ENCODE measurements around the gene USO1. TPM values are rescaled to one million over a fixed set of nuclear protein-coding genes. Genes with fewer than 3 reads are reported as not detected.

USO1 gene
- total and polyA plus RNA-seq, 9 of the 15 experiments (the other 6 are each of a cell fraction or from before 2014, with no cell fraction given), result 19.3 to 97.8 (median 48.5) TPM

- TF ChIP-seq HBP1 (CRISPR knock-in tag; IDR thresholded peaks at IDR 0.05) (no peak), HDAC3 (IDR thresholded peaks at IDR 0.05; ENCODE audit: borderline replicate concordance, partially characterized antibody) (no peak), IRF9 (tag; IDR thresholded peaks at IDR 0.05) (no peak), ARID4B (CRISPR knock-in tag; IDR thresholded peaks at IDR 0.05) (peak; percentile 63), FOXO4 (CRISPR knock-in tag; IDR thresholded peaks at IDR 0.05) (no peak), GTF2F1 (IDR thresholded peaks at IDR 0.05; ENCODE audit: low read depth, low read length) (no peak), RNF2 (IDR thresholded peaks at IDR 0.05) (0 out of 2 replicates have a peak, but pooled peaks have one; percentile 17), RB1 (IDR thresholded peaks at IDR 0.05; ENCODE audit: low read depth) (0 out of 2 replicates have a peak, but pooled peaks have one; percentile 13), RBBP5 (IDR thresholded peaks at IDR 0.05; ENCODE audit: borderline replicate concordance, insufficient read depth, low read length, poor library complexity, severe bottlenecking) (no peak), ELF1 (tag; IDR thresholded peaks at IDR 0.05) (peak; percentile 85), SMARCC2 (IDR thresholded peaks at IDR 0.05; ENCODE audit: low read depth) (peak; percentile 34; the same call in 1 of the 2 replicates), ARID2 (IDR thresholded peaks at IDR 0.05) (no peak), KDM5B (IDR thresholded peaks at IDR 0.05; ENCODE audit: insufficient replicate concordance, low read depth, low read length) (peak; percentile 95), ZC3H11A (IDR thresholded peaks at IDR 0.05; ENCODE audit: low read depth, low read length) (no peak), GABPB1 (CRISPR knock-in tag; IDR thresholded peaks at IDR 0.05) (no peak; the same call in 1 of the 2 replicates), PKNOX1 (IDR thresholded peaks at IDR 0.05) (no peak), TSC22D4 (tag; IDR thresholded peaks at IDR 0.05) (no peak), ATF1 (CRISPR knock-in tag; IDR thresholded peaks at IDR 0.05) (no peak), ATF1 (tag; IDR thresholded peaks at IDR 0.05) (peak; percentile 82)
These were observed at the start of gene USO1 (continued) for GRCh38 chr4:75724066-75724866.
